NOMO-1 (cell line): ENCODE measurements around the gene HSPB8.

ENCODE experiments used
- DNase-seq, 2 experiments: peaks; one replicate each; lab custom pipeline; 2025; ENCODE audit not compliant: unreplicated experiment in 2 of 2; lab: John Stamatoyannopoulos, UW

HSPB8 gene, protein sequence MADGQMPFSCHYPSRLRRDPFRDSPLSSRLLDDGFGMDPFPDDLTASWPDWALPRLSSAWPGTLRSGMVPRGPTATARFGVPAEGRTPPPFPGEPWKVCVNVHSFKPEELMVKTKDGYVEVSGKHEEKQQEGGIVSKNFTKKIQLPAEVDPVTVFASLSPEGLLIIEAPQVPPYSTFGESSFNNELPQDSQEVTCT

GRCh38 chr12:119178544-119179334 lies at the start of gene HSPB8:
Gene HSPB8, plus strand, starts transcription at chr12:119178931. Its CDS starts 382 bp downstream, at chr12:119179313.
- DNase-seq = no peak

DNA sequence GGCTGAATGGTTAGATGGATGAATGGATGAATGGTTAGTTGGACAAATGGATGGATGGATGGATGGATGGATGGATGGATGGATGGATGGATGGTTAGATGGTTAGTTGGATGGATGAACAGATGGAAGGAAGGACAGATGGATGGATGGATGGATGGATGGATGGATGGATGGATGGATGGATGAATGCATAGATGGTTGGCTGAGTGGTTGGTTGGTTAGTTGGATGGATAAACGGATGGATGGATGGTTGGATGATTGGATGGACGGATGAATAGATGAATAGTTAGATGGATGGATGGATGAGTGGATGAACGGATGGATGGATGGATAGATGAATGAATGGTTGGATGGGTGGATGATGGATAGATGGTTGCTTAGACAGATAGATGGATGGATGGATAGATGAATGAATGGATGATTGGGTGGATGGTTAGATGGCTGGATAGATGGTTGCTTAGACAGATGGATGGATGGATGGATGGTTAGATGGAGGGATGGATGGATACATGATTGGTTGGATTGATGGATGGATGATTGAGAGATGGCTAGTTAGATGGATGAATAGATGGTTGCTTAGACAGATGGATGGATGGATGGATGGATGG lies 48.8 kb upstream of the HSPB8 start:
- DNase-seq = no peak

GRCh38 chr12:119130523-119130922 lies 48.2 kb upstream of the HSPB8 start:
- DNase-seq = no peak

- no peak for DNase-seq
These were observed 44.3 kb upstream of the HSPB8 start for GRCh38 chr12:119134284-119135072.

GRCh38 chr12:119136811-119137410 lies 41.8 kb upstream of the HSPB8 start:
- no peak for DNase-seq

- DNase-seq = no peak
These were observed 39.3 kb upstream of the HSPB8 start for GRCh38 chr12:119139448-119139847.

DNA sequence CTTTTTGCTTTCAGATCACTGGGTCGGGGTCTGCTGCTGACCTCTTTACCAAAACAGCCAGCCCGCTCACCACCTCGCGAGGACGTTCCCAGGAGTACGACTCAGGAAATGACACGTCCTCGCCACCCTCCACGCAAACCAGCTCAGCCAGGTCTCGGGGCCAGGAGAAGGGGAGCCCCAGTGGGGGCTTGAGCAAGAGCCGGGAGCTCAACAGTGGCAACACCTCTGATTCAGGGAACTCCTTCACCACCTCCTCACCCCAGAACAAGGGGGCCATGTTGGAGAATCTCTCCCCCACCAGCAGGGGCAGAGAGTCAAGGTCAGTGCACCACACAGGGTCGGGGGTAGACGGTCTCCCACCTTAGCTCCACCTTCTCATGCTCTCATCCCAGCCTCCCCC lies 33.4 kb upstream of the HSPB8 start:
- no peak for DNase-seq

DNA sequence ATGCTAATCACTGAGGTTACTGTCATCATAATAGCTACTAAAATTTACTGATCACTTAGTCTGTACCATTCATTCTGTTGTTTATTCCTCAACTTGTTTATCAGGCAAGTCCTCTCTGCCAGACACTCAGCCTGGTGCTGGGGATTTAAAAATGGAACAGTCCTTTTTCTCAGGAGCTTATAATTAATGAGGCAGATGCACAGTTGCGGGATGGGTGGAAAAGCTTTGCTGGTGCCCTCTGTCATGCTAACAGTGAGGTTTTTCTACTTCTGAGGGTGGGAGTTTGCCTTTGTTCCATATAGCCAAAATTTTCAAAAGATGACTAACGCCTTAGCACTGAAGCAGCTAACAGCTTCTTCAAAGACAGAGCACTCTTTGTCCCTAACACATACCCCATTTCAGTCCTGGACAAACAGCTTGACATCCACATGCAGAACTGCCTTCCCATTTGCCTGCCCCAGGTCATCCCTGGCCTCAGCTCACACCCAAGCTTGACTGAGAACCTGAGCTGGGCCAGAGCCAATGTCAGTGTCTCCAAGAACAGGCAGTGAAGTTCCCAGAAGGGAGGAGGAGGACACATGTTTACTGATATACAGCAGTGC lies 30.8 kb upstream of the HSPB8 start:
- DNase-seq = no peak

GRCh38 chr12:119149270-119149669 lies 29.5 kb upstream of the HSPB8 start:
- DNase-seq = no peak

DNA sequence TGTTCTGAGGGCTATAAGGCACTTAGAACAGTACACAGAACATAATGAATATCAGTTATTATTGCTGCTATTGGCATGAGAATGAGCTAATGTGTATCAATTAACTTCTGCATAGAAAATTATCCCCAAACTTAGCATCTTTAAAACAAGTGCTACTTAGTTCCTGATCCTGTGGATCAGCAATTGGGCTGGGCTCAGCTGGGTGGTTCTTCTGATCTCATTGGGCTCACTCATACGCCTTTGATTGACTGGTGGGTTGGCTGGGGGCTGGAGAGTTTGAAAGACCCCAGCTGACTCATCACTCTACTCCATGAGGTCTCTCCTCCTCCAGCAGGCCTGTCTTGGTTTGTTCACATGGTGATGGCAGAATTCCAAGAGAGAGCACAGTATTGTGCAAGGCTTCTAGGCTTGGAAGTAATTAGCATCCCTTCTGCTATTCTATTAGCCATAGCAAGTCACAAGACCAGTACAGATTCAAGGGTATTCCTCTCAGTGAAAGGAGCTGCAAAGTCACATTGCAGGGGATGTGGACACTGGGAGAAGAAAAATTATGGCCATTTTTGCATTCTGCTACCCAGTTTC lies 27.2 kb upstream of the HSPB8 start:
- no peak for DNase-seq

- no peak for DNase-seq
These were observed 25.0 kb upstream of the HSPB8 start for GRCh38 chr12:119153477-119154434.

GRCh38 chr12:119154435-119154818 lies 24.3 kb upstream of the HSPB8 start:
- DNase-seq = no peak

DNA sequence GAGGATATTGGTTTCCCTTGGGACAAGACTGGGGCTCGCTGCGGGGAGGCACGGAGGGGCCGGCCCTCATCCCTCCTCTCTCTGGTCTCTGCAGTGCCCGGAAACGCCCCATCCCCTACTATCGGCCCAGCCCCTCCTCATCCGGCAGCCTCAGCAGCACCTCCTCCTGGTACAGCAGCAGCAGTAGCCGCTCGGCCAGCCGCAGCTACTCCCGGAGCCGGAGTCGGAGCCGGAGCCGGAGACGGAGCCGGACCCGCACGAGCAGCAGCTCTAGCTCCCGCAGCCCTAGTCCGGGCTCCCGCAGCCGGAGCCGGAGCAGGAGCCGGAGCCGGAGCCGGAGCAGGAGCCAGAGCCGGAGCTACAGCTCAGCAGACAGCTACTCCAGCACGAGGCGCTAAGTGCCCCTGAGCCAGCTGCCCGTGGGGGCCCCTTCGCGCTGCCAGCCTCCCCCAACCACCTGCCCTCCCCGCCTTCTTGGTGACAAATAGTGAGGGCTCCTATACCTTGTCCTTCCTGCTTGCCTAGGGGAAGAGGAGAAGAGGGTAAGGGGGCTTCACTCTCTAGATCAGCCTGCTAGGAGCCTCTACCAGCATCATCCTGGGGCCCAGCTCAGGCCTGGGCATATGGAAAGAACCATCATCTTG lies 22.2 kb upstream of the HSPB8 start:
- DNase-seq = no peak

GRCh38 chr12:119157528-119157927 lies 21.2 kb upstream of the HSPB8 start:
- no peak for DNase-seq

- no peak for DNase-seq
These were observed 20.8 kb upstream of the HSPB8 start for GRCh38 chr12:119157978-119158377.

GRCh38 chr12:119158402-119158801 lies 20.3 kb upstream of the HSPB8 start:
- no peak for DNase-seq

GRCh38 chr12:119159844-119160243 lies 18.9 kb upstream of the HSPB8 start:
- DNase-seq = no peak

GRCh38 chr12:119167902-119168301 lies 10.8 kb upstream of the HSPB8 start:
- no peak for DNase-seq
